ENCODE results near the gene CDH6.

Gene CDH6

DNA sequence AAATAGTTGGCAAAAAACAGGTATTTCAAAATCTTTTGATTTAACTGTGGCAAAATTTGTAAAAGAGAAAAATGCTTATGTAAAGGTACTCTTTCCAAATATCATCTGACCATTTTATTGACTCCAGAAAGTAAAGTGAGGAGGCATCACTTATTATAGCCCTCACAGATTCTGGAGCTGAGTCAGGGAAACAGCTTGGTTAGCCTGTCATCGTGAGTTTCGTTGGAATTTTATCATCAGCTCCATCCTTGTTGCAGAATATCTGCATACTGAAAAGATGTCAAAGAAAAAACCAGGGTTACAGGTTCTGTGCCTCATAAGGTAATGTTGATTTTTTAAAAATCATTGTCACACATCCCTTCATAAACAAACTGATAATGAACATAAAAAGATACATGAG, 74.8 kb downstream of the CDH6 start:
- no peak for DNase-seq

DNA sequence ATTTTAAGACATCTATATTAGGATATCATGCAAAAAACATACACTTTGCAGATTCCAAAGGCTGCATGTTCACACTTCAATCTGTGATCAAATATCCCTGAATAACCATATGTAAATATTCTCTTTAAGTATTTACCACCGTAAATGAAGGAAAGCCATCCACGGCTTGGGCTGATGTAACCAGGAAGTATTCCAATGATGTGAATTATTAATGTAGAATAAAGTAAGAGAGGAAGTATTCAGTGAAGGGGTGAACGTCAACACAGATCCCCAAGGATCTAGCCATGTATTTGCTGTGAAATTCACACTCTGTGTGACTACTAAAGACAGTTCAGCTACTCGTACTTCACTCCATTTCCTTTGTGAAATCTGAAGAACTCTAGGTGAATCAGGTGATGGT, 75.2 kb downstream of the CDH6 start:
- no peak for DNase-seq

DNA sequence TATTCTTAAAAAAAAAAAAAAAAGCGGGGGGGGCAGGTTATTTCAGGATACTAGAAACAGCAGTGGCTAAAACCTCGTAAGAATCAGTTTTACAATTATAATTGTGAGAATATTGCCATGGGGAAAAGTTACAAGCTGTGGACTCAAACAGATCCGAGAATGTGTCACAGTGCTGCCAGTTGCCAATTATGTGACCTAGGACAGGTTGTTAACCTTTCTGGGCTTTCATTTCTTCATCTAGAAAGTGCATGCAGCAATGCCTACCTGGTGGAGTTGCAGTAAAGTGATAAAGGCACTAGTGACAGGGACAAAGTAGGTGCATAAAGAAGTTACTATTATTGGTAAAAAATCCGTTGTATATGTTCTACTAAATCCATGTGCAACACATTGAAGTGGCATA, 75.8 kb downstream of the CDH6 start:
- DNase-seq = no peak

DNA sequence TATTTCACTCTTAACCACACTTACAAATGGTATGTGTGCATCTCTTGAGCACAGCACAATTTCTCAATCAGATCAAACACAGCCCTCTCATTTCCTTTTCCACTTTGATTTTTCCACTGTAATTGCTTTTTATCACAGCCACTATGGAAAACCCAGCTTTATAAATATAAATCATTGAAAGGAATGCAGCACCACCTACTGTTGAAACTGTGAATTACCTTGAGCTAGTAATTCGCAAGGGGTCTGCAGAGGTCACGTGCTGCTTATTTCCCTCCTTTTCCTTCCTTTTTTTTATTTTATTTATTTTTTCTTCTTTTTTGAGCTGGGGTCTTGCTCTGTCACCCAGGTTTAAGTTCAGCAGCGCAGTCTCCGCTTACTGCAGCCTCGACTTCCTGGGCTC, 76.9 kb downstream of the CDH6 start:
- no peak for DNase-seq

DNA sequence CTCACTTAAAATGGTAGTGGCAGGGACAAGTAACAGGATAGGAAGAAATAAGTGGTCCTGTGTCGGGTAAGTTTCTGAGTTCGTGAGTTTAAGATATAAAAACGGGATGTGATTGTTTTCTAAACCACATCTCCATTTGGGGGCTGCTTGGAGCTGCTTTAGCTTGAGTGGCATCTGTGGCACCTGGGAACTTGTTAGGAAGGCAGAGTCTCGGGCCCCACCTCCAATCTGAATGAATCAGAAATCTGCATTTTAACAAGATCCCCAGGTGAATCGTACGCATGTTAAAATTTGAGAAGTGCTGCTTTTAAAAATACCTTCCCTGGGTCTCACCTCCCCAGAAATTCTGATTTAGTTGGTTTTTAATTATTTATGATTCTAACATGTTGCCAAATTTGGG, 78.1 kb downstream of the CDH6 start:
- DNase-seq = no peak

DNA sequence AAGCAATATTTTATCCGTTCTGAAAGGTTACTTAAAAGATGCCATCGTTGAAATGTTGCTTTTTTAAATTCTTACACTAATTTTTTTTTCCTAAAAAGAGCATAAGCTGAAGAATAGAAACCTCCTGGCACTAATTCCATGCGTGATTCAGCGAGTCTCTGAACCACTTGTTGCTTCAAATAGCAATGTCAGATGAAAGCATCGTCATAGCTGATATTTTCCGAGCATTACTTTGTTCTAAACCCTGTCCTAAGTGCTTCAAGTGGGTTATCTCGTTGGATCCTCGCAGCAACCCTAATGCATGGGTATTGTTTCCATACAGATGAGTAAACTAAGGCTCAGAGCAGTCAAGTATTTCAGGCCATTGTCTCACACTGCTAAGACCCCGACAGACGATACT, 79.7 kb downstream of the CDH6 start:
- no peak for DNase-seq

DNA sequence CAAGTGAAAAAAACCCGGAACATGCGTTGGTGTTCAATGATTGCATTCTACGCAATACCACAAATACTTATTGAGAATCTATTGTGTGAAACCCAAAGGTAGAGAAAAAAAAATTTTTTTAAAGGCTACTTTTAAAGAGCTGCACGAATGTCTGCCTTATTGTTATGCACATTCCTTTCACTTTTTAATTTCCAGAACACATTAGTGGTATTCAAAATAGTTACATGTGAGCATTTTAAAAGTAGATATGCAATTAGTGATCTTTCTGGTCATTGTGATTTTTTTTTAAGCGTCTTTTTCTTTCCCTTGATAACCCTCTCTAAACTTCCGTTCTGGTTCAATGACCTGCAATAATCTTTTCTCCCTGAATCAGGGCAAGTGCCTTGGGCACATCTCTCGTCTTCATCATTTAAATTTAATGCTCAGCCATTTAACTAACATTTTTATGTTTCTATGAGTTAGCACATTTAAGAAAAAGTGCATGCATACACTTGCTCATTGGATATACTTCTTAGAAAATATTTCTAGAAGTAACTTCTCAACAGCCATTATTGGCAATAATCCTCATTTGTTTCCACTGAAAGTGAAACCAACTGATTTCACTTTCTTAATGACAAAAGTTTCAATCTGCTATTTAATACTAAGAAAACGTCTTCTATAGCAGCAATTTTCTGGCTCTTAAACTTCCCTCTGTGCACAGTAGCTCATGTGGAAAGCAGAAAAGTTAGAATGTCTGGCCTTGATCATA, 80.3 kb downstream of the CDH6 start:
- DNase-seq = no peak

DNA sequence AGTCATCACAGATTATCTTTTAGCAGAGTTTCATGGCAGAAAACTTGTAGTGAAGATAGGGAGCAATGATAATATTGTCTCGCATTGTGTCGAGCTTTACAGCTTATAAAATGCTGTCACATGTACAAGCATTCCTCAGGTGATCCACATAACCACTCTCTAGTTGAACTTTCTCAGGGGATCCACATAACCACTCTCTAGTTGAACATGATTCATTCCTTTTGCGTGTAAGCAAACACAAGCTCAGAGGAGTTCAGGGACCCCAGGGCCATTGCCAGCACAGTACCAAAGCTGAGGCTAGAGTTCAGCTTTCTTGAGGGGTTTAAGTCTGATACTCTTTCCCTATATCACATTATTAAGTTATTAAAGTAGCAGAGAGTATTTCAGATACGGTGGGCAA, 86.7 kb downstream of the CDH6 start:
- DNase-seq = no peak

DNA sequence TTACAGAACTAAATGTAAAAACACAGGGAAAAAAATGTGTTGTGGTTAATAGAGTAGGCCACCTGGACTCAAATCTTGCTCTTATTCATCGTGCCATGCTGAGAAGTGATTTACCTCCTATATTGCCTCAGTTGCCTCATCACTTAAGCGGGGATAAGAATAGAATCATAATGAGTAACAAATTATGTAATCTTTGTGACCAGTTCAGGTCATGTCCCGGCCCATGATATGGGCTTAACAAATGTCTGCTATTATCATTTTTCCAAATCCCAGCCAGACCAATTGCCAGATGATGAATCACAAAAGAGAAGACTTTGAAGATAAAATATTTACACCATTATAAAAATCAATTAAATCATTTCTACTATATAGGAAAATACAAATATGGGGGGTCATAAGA, 89.8 kb downstream of the CDH6 start:
- no peak for DNase-seq

DNA sequence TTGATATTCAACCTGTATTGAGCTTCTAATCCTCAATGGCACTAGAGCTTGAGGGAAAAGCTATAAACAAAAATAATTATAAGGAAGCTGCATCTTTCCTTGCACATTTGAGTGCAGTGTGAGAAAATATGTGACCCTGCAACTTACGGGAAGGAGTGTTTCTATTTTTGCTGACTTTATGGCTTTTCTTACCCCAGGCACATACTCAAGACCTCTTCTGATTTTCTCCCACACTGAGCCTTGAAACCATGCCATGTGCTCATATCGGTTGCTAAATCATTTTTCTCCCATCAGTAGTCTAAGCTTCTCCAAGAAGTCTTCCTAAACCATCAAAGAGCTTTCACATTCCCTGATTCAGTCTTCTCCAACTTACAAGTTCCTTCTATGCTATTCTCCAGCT, 91.5 kb downstream of the CDH6 start:
- DNase-seq = no peak

DNA sequence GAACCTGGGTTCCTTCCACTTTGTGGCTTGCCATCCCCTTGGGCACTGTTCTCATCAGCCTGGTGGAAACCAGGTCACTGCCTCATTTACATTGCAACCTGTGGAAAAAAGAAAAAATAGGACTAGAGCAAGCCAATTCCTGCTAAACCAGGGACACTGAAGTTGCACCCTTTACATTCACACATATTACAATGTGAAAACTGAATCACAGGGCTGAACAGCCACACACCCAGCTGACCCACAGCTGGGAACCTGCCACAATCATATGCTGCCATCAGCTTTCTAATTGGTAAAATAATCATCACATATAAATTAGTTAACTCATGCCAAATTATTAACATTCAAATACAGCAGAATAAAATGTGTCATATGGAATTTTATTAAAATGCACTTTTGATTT, 94.5 kb downstream of the CDH6 start:
- DNase-seq = no peak

DNA sequence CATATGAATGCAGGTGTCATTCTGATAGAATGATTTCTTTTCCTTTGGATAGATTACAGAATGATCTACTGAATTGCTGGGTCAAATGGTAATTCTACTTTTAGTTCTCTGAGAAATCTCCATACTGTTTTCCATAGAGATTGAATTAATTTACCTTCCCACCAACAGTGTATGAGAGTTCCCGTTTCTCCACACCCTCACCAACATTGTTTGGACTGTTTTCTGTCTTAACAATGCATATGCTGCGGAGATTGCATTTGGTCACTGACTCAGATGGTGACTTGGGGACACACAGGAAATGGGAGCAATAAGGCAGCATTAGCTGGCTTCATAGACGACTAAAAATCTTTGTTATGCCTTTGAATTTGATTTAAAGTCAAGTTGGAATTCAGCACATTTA, 95.9 kb downstream of the CDH6 start:
- no peak for DNase-seq

DNA sequence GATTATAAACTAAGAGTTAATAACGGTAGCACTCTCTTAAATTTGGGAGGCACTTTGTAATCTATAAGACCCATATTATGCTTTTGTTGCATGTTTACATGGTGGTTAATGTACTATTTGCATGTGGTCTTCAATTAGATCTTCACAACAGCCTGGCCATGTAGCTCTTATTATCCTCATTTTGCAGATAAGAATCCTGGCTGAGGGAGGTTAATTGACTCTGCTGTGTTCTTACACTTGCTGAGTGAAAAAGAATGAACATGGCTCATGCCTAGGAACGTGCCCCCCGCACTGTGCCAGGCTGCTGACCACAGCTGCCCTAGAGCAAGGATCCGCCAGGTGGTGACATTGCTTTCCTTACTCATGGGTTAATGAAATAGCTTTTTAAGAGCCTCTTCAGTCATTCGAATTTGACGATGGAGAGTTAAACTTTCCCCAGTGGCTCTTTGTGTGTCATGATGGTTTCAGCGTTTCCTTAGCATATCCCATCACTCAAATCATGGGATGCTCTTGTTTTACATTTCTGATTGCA, 97.9 kb downstream of the CDH6 start:
- no peak for DNase-seq

DNA sequence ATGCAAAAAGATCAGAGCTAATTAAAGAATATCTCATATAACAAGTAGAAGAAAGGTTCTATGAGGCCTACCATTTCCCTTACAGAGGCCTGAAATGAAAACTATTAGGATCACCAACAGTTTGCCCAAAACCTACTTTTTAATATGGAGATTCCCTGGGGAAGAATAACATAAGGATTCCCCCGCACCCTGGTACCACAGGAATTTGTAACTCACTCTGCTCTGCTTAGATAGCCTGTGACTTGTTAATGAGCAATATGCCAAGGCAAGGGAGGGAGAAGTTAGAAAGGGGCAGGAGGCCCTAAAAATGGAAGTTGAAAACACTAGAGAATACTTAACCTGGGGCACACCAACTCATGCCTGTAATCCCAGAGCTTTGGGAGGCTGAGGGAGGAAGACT, 107.0 kb downstream of the CDH6 start:
- no peak for DNase-seq

DNA sequence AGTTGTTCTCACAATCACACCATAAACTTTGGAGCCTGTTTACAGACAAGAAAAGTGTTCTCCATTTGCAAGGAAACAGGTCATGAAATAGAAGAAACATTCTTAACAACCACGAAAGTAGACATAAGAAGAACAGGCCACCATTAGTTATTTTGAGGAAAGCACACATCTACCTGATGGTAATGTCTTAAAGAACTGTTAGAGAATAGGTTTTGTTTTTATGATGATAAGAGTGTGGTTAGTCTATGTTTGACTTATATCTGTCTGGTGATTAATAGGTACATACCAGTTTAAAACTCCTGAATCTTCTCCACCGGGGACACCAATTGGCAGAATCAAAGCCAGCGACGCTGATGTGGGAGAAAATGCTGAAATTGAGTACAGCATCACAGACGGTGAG, 108.3 kb downstream of the CDH6 start:
- no peak for DNase-seq

DNA sequence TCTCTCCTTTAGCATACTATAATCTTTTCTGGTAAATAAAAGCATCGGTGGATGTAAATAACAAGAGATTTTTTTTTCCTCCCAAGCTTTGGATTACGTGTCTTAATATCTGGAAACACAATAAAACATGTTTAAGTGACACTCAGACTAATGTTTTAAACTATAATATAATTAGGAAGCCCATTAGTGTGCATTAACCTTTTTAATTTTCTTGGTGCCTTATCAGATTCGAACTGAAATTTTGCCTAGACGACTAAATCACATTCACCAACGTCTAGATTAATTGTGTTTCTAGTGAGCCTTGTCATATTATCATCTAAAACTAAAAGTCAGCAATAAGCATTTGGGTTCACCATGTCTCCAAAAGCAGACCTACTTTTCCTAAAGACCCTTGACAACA, 110.2 kb downstream of the CDH6 start:
- DNase-seq = no peak

DNA sequence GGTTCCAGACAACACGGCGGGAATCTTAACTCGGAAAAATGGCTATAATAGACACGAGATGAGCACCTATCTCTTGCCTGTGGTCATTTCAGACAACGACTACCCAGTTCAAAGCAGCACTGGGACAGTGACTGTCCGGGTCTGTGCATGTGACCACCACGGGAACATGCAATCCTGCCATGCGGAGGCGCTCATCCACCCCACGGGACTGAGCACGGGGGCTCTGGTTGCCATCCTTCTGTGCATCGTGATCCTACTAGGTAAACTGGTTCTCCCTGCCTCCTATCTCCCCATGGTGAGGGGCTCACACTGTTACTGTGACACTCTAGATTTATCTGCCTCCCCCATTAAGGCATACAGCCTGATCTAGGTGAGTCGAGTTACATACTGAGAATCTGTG, 124.2 kb downstream of the CDH6 start:
- no peak for DNase-seq

DNA sequence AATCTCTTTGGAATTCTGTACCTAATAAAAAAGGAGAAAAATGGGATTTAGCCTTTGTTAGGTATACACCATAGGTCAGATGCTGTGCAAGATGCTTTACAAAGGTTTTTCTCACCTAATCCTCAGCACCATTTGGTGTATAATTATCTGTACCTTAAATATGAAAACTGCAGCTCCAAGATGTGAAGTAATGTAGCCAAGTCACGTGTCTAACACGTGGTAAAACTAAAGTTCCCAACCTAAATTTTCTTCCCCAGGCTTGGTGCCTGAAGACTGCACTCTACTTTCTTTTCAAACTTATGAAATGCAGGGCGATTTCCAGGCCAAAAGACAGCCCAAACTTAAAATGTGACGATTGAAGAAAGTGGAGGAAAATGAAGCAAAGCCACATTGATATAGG, 125.8 kb downstream of the CDH6 start:
- no peak for DNase-seq

DNA sequence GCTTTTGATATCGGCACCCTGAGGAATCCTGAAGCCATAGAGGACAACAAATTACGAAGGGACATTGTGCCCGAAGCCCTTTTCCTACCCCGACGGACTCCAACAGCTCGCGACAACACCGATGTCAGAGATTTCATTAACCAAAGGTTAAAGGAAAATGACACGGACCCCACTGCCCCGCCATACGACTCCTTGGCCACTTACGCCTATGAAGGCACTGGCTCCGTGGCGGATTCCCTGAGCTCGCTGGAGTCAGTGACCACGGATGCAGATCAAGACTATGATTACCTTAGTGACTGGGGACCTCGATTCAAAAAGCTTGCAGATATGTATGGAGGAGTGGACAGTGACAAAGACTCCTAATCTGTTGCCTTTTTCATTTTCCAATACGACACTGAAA, 129.5 kb downstream of the CDH6 start:
- DNase-seq = no peak

DNA sequence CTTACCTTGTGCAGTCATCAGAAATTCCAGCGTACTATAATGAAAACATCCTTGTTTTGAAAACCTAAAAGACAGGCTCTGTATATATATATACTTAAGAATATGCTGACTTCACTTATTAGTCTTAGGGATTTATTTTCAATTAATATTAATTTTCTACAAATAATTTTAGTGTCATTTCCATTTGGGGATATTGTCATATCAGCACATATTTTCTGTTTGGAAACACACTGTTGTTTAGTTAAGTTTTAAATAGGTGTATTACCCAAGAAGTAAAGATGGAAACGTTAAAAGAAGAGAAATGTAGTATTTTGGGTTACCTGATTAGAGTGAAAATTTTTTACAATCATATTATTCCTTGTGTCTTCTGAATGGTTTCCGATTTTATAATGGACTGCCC, 131.4 kb downstream of the CDH6 start:
- DNase-seq = no peak

DNA sequence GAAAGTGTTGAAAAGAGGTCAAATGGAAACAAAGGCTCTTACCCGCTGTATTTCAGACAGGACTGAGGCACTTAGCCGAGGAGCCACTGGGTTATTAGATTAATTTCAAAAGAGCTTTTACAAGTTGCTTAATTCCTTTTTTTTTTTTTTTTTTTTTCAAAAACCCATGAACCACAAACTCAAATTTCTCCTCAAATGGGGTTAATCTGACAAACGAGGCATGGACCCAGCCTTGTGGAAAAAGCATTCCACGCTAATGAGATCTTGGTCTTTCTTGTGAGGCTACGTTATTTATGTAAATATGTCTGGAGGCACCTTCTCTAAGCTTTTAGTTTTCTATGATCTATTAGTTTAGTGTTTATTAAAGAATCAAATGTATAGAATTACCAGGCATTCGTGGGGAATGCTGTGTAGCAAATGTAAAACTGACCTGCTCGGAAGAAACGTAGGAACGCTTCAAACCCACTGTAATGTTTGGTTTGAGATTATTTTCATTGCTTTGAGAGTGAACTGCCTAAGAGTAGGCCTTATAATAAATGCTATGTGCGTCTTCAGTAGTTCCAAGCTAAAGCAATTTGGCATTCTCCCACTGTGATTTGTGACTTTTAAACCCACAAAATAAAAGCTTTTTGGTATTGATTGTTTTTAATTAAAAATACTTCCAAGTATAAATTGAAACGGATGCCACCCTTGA, 134.7 kb downstream of the CDH6 start:
- no peak for DNase-seq

DNA sequence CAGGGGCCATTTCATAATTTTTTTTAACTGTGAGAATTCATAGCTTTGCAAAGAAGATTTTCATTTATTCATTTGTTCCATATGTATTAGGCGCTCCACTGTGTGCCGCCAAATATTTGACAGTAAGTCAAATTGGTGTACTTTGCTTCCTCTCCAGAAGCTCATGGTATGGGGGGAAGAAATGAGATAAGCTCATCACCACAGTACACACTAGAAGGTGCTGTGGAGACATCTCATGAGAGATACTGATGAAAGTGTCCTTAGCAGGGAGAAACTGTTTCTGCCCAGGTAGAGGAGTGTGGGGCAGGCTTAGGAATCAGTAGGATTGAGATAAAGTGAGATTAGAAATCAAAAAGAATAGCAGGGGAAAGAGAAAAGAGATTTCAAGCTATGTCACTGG, 136.2 kb downstream of the CDH6 start:
- no peak for DNase-seq

DNA sequence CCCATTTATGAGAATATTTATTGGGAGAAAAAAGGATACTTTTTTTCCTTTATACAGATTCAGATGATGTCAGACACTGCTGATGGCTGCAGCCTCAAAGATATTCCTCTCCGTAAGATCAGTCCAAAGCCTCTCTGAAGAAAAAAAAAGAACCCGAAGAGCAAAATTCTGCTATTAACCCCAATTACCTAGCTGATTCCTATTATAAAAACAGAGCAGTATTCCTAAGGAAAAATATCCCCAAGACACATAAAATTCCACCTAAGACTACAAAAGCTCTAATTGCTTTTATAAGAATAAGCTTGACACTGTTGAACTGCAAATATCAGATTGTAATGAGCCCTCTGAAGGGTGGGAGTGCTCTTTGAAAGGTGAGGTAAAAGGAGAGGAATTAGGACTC, 138.7 kb downstream of the CDH6 start:
- no peak for DNase-seq

DNA sequence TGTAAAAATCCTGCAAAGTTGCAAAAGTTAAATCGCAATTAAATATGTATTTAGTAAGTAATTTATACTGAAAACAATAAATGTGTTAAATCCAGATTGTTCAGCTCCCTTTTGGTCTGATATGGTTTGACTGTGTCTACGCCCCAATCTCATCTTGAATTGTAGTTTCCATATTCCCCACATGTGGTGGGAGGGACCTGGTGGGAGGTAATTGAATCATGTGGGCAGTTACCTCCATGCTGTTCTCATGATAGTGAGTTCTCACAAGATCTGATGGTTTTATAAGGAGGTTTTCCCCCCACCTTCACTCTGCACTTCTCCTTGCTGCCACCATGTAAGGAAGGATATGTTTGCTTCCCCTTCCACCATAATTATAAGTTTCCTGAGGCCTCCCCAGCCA, 140.0 kb downstream of the CDH6 start:
- DNase-seq = no peak

Measured in stimulated activated CD4-positive, alpha-beta T cell treated with anti-CD3 and anti-CD28 coated beads, Interleukin-4, amount 100 ng/mL, for 24 hours (primary cell).